SK-N-SH (cell line): ENCODE measurements around the gene VWA3B. TPM values are rescaled to one million over a fixed set of nuclear protein-coding genes. Genes with fewer than 3 reads are reported as not detected.

Source experiments
- CTCF ChIA-PET: fragments of 300-600, 350-600 bp; formaldehyde crosslinking; extraction: SDS; loops from one replicate; lab custom pipeline; 2021; lab: Yijun Ruan, JAX
- POLR2A ChIA-PET: fragments of 350-600 bp; sonication (Branson Sonifier 250); formaldehyde crosslinking; extraction: SDS; loops from one replicate; lab custom pipeline; 2020; ENCODE audit warnings: antibody characterized with exemption, inconsistent platforms; lab: Yijun Ruan, JAX
- DNase-seq: peaks from one replicate; pipeline ENCODE4 v3.0.0; 2012
- H2AFZ ChIP-seq: fragments of 200-600 bp; sonication (generic); 2 replicates; pipeline ENCODE4 v1.8.1; 2016; ENCODE audit warnings: antibody characterized with exemption, mild to moderate bottlenecking, low read depth
- H3F3A ChIP-seq: fragments of 200-600 bp; sonication (generic); replicated peaks from 2 replicates; pipeline ENCODE3; 2016; ENCODE audit warnings: antibody characterized with exemption, mild to moderate bottlenecking; ENCODE audit not compliant: insufficient read depth
- H3K27ac ChIP-seq, 2 experiments: fragments of 200-500 bp in 1 of 2; fragments of 200-600 bp in 1 of 2; sonication (Bioruptor generic) in 1 of 2; sonication (generic), shearing (Covaris generic) in 1 of 2; 2 replicates each; pipeline versions ENCODE4 v1.5.1 to v1.6.1; 2014 to 2016; ENCODE audit warnings: low read depth in 2 of 2, inconsistent platforms in 1 of 2, low read length in 1 of 2, mild to moderate bottlenecking in 1 of 2, mixed read lengths in 1 of 2
- H3K27me3 ChIP-seq: fragments of 200-600 bp; sonication (generic), shearing (Covaris generic); 2 replicates; pipeline ENCODE4 v1.6.1; 2016; ENCODE audit warnings: mixed run types; ENCODE audit not compliant: insufficient read depth
- H3K36me3 ChIP-seq, 2 experiments: fragments of 200-500 bp in 1 of 2; fragments of 200-600 bp in 1 of 2; sonication (Bioruptor generic) in 1 of 2; sonication (generic) in 1 of 2; replicated peaks in 1 of 2; 2 replicates each; pipeline versions ENCODE3 to v1.5.1; 2014 to 2016; ENCODE audit warnings: low read length in 1 of 2, mild to moderate bottlenecking in 1 of 2; ENCODE audit not compliant: insufficient read depth in 2 of 2, control insufficient read depth in 1 of 2
- H3K4me1 ChIP-seq, 2 experiments: fragments of 200-500 bp in 1 of 2; fragments of 200-600 bp in 1 of 2; sonication (Bioruptor generic) in 1 of 2; sonication (generic), shearing (Covaris generic) in 1 of 2; 2 replicates each; pipeline versions ENCODE4 v1.5.1 to v1.6.1; 2014 to 2016; ENCODE audit warnings: low read depth in 1 of 2, low read length in 1 of 2, mixed run types in 1 of 2; ENCODE audit not compliant: insufficient read depth in 2 of 2, control insufficient read depth in 1 of 2
- H3K4me2 ChIP-seq: fragments of 200-600 bp; sonication (generic), shearing (Covaris generic); 2 replicates; pipeline ENCODE4 v1.6.1; 2017; ENCODE audit warnings: mixed run types
- H3K4me3 ChIP-seq, 2 experiments: fragments of 200-500 bp in 1 of 2; fragments of 200-600 bp in 1 of 2; sonication (Bioruptor generic) in 1 of 2; sonication (generic), shearing (Covaris generic) in 1 of 2; 2 replicates each; pipeline versions ENCODE4 v1.5.1 to v1.8.1; 2014 to 2016; ENCODE audit warnings: low read depth in 2 of 2, inconsistent platforms in 1 of 2, low read length in 1 of 2, mild to moderate bottlenecking in 1 of 2, mixed read lengths in 1 of 2, moderate library complexity in 1 of 2
- H3K79me2 ChIP-seq: fragments of 200-600 bp; sonication (generic); 2 replicates; pipeline ENCODE4 v1.8.1; 2017; ENCODE audit warnings: mild to moderate bottlenecking; ENCODE audit not compliant: insufficient read depth
- H3K9ac ChIP-seq: fragments of 200-600 bp; sonication (generic); 2 replicates; pipeline ENCODE4 v1.6.1; 2017; ENCODE audit warnings: mixed run types
- H3K9me2 ChIP-seq: fragments of 200-600 bp; sonication (generic); 2 replicates; pipeline ENCODE4 v1.6.1; 2017; ENCODE audit warnings: mixed run types
- H3K9me3 ChIP-seq: fragments of 200-600 bp; sonication (generic); 2 replicates; pipeline ENCODE4 v1.6.1; 2017; ENCODE audit warnings: mixed run types, mild to moderate bottlenecking, moderate library complexity
- H4K20me1 ChIP-seq: fragments of 200-600 bp; sonication (generic); 2 replicates; pipeline ENCODE4 v1.6.1; 2017; ENCODE audit warnings: mild to moderate bottlenecking, mixed run types; ENCODE audit not compliant: insufficient read depth
- ELF1 ChIP-seq: IDR thresholded peaks from 2 replicates; pipeline ENCODE4 v1.4.0; 2012
- FOXM1 ChIP-seq: IDR thresholded peaks from 2 replicates; pipeline ENCODE4 v1.4.0; 2012; ENCODE audit warnings: low read depth, mild to moderate bottlenecking
- NFIC ChIP-seq: IDR thresholded peaks from 2 replicates; pipeline ENCODE4 v1.4.0; 2012; ENCODE audit warnings: borderline replicate concordance
- NRF1 ChIP-seq: IDR thresholded peaks from 2 replicates; pipeline ENCODE4 v1.6.1; 2012; ENCODE audit warnings: low read depth, mild to moderate bottlenecking, low read length
- RAD21 ChIP-seq: IDR thresholded peaks from 2 replicates; pipeline ENCODE4 v1.6.1; 2012; ENCODE audit warnings: mild to moderate bottlenecking, low read length
- RCOR1 ChIP-seq: fragments of 150-350 bp; IDR thresholded peaks from 2 replicates; pipeline ENCODE4 v1.6.1; 2017; ENCODE audit warnings: antibody characterized with exemption, low read length
- SIN3A ChIP-seq: IDR thresholded peaks from 2 replicates; pipeline ENCODE4 v1.6.1; 2012; ENCODE audit warnings: low read depth, mild to moderate bottlenecking, low read length, moderate library complexity, borderline replicate concordance
- TEAD4 ChIP-seq: IDR thresholded peaks from 2 replicates; pipeline ENCODE4 v1.4.0; 2012; ENCODE audit warnings: mild to moderate bottlenecking, borderline replicate concordance; ENCODE audit not compliant: insufficient read depth
- WGBS: methylation state at CpG from one replicate; pipeline ENCODE4 v1.1.6; 2017; ENCODE audit warnings: low lambda C conversion rate; 5-methylcytosine and 5-hydroxymethylcytosine counted together
- polyA plus RNA-seq, 3 experiments: library from polyadenylated mRNA; depleted of rRNA; stranded (reverse); fragments of >200 nt; gene quantifications; 2 replicates each; pipeline ENCODE4 v1.2.3, GENCODE V29; 2012
- TF ChIP-seq, protein P1 (sequence below): fragments of 200-600 bp; sonication (generic); IDR thresholded peaks from 2 replicates; pipeline ENCODE4 v1.6.1; 2017; ENCODE audit warnings: antibody characterized with exemption, mild to moderate bottlenecking, moderate library complexity
- TF ChIP-seq, protein P2 (sequence below): IDR thresholded peaks from 2 replicates; pipeline ENCODE4 v1.4.0; 2012; ENCODE audit warnings: low read depth, borderline replicate concordance

Gene VWA3B
- polyA plus RNA-seq, 1 of the 3 experiments (the other 2 are of a cell fraction), result not detected

GRCh38 chr2:98233941-98234340 lies 147.0 kb downstream of the VWA3B start:
- TF ChIP-seq SIN3A (no peak), RCOR1 (no peak), NFIC (no peak), TEAD4 (no peak), FOXM1 (no peak)
- TF ChIP-seq, protein P1, sequence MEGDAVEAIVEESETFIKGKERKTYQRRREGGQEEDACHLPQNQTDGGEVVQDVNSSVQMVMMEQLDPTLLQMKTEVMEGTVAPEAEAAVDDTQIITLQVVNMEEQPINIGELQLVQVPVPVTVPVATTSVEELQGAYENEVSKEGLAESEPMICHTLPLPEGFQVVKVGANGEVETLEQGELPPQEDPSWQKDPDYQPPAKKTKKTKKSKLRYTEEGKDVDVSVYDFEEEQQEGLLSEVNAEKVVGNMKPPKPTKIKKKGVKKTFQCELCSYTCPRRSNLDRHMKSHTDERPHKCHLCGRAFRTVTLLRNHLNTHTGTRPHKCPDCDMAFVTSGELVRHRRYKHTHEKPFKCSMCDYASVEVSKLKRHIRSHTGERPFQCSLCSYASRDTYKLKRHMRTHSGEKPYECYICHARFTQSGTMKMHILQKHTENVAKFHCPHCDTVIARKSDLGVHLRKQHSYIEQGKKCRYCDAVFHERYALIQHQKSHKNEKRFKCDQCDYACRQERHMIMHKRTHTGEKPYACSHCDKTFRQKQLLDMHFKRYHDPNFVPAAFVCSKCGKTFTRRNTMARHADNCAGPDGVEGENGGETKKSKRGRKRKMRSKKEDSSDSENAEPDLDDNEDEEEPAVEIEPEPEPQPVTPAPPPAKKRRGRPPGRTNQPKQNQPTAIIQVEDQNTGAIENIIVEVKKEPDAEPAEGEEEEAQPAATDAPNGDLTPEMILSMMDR, result no peak
- TF ChIP-seq, all 33 proteins: peak for 0
- 19% methylated on average over 2 of the region's 2 CpGs for WGBS
- Histone ChIP-seq H3K4me2 (no peak overlapping the region), H3K27ac (no peak overlapping the region), H3F3A (no peaks in the 10 kb centered on the region), H3K36me3 (no peaks in the 10 kb centered on the region), H4K20me1 (no peaks in the 10 kb centered on the region), H2AFZ (no peak overlapping the region), H3K27me3 (no peaks in the 10 kb centered on the region; the same call in 1 of the 2 replicates), H3K9ac (no peak overlapping the region), H3K79me2 (no peaks in the 10 kb centered on the region), H3K4me1 (no peaks in the 10 kb centered on the region; a peak in 1 of 4 replicates), H3K9me2 (no peaks in the 10 kb centered on the region), H3K4me3 (no peak overlapping the region), H3K9me3 (no peaks in the 10 kb centered on the region)
- POLR2A ChIA-PET, result interaction anchor here (0.6 kb wide), 1 partner anchor 90 kb away, joined by 3 read pairs; no protein-coding TSS in a partner anchor
- CTCF ChIA-PET, result interaction anchor here (0.8 to 1.3 kb wide), 3 partner anchors 36 to 493 kb away, joined by 4 to 6 read pairs (median 4); no protein-coding TSS in a partner anchor
- no peak for DNase-seq

- CTCF ChIA-PET, result interaction anchor here (0.7 to 1.3 kb wide), 4 partner anchors 35 to 535 kb away, joined by 3 to 6 read pairs (median 4); no protein-coding TSS in a partner anchor
- no peaks in the 10 kb centered on the region for H3K9me3 ChIP-seq
- no peak overlapping the region for H3K9ac ChIP-seq
Measured at GRCh38 chr2:98234776-98235175, 147.8 kb downstream of the VWA3B start.

DNA sequence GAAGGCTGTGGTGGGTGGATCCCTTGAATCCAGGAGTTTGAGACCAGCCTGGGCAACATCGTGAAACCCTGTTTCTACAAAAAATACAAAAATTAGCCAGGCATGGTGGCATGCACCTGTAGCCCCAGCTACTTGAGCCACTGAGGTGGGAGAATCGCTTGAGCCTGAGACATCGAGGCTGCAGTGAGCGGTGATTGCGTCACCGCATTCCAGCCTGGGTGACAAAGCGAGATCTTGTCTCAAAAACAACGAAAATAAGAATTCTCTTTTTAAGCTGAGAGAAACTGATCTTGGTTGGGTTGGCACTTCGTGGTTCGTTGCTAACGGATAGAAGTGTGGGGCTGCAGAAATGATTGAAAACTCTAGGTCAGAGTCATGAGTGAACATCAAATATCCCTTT lies 150.0 kb downstream of the VWA3B start:
- Histone ChIP-seq H3K79me2 (no peaks in the 10 kb centered on the region), H3K27me3 (no peaks in the 10 kb centered on the region; the same call in 1 of the 2 replicates), H3K4me3 (no peak overlapping the region), H3K27ac (no peak overlapping the region), H4K20me1 (no peaks in the 10 kb centered on the region), H3K4me1 (no peaks in the 10 kb centered on the region; a peak in 1 of 4 replicates), H3K4me2 (no peak overlapping the region), H3F3A (no peaks in the 10 kb centered on the region), H3K36me3 (no peaks in the 10 kb centered on the region), H3K9me3 (no peaks in the 10 kb centered on the region), H3K9ac (no peak overlapping the region), H2AFZ (no peak overlapping the region), H3K9me2 (no peaks in the 10 kb centered on the region)
- no peak for DNase-seq
- WGBS, result 70% methylated on average over 11 of the region's 11 CpGs
- CTCF ChIA-PET, result interaction anchor here (0.9 kb wide), 1 partner anchor 9 kb away, joined by 3 read pairs; no protein-coding TSS in a partner anchor
- TF ChIP-seq FOXM1 (no peak), ELF1 (no peak)
- TF ChIP-seq, protein P2, sequence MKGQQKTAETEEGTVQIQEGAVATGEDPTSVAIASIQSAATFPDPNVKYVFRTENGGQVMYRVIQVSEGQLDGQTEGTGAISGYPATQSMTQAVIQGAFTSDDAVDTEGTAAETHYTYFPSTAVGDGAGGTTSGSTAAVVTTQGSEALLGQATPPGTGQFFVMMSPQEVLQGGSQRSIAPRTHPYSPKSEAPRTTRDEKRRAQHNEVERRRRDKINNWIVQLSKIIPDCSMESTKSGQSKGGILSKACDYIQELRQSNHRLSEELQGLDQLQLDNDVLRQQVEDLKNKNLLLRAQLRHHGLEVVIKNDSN, result no peak
- POLR2A ChIA-PET, result no interaction called here

More at GRCh38 chr2:98234776-98235175, 147.8 kb downstream of the VWA3B start:
- Histone ChIP-seq H4K20me1 (no peaks in the 10 kb centered on the region), H3K4me1 (no peaks in the 10 kb centered on the region; a peak in 1 of 4 replicates), H3K4me3 (no peak overlapping the region), H2AFZ (no peak overlapping the region), H3K27ac (no peak overlapping the region), H3K9me2 (no peaks in the 10 kb centered on the region), H3K4me2 (no peak overlapping the region), H3K79me2 (no peaks in the 10 kb centered on the region), H3F3A (no peaks in the 10 kb centered on the region), H3K27me3 (no peaks in the 10 kb centered on the region; the same call in 1 of the 2 replicates), H3K36me3 (no peaks in the 10 kb centered on the region)
- POLR2A ChIA-PET, result interaction anchor here (0.6 kb wide), 1 partner anchor 91 kb away, joined by 3 read pairs; no protein-coding TSS in a partner anchor
- peak; percentile 22 for DNase-seq
- peak; percentile 29; the same call in 1 of the 2 replicates for TF ChIP-seq RAD21
- no peak for TF ChIP-seq NRF1
- 25% methylated on average over 2 of the region's 2 CpGs for WGBS
